ENCODE measurements around the gene CCDC3.
"Not testable (repeated sequence)": the region's sequence is repeated elsewhere in the genome, so short reads cannot be mapped to it uniquely, and the experiment has no call there.

CCDC3 gene

GRCh38 chr10:12995425-12995861 is 6.1 kb downstream of the CCDC3 start:
- Histone ChIP-seq H3K4me3 (ENCODE audit: low read length) (no peak overlapping the region), H3K9ac (ENCODE audit: low read depth, low read length) (no peak overlapping the region), H3K27ac (ENCODE audit: low read length) (no peak overlapping the region), H3K9me3 (ENCODE audit: insufficient read depth, low read depth, low read length) (no peaks in the 10 kb centered on the region), H3K27me3 (ENCODE audit: insufficient read depth, low read length) (peaks cover 21% of the 10 kb centered on the region), H3K4me1 (ENCODE audit: insufficient read depth, low read length) (no peaks in the 10 kb centered on the region), H3K36me3 (ENCODE audit: insufficient read depth, low read depth, low read length) (no peaks in the 10 kb centered on the region)

- Histone ChIP-seq H3K4me1 (ENCODE audit: insufficient read depth, low read length) (no peaks in the 10 kb centered on the region), H3K36me3 (ENCODE audit: insufficient read depth, low read depth, low read length) (no peaks in the 10 kb centered on the region), H3K9ac (ENCODE audit: low read depth, low read length) (no peak overlapping the region), H3K9me3 (ENCODE audit: insufficient read depth, low read depth, low read length) (no peaks in the 10 kb centered on the region), H3K27me3 (ENCODE audit: insufficient read depth, low read length) (0 out of 2 replicates have a peak, but pooled peaks cover 2% of the 10 kb centered on the region), H3K4me3 (ENCODE audit: low read length) (no peak overlapping the region), H3K27ac (ENCODE audit: low read length) (no peak overlapping the region)
These were observed 7.9 kb downstream of the CCDC3 start for GRCh38 chr10:12993595-12993994.

- no peak overlapping the region for H3K27ac ChIP-seq (ENCODE audit: low read length)
These were observed 16.2 kb downstream of the CCDC3 start for GRCh38 chr10:12985347-12985746.

GRCh38 chr10:12984165-12984747 is 17.3 kb downstream of the CCDC3 start:
- no peak overlapping the region for H3K9ac ChIP-seq (ENCODE audit: low read depth, low read length)
- no peaks in the 10 kb centered on the region for H3K27me3 ChIP-seq (ENCODE audit: insufficient read depth, low read length)
- H3K36me3 ChIP-seq (ENCODE audit: insufficient read depth, low read depth, low read length): no peaks in the 10 kb centered on the region
- H3K4me3 ChIP-seq (ENCODE audit: low read length): no peak overlapping the region
- H3K27ac ChIP-seq (ENCODE audit: low read length): no peak overlapping the region
- H3K4me1 ChIP-seq (ENCODE audit: insufficient read depth, low read length): no peaks in the 10 kb centered on the region
- H3K9me3 ChIP-seq (ENCODE audit: insufficient read depth, low read depth, low read length): no peaks in the 10 kb centered on the region

More at GRCh38 chr10:12985347-12985746, 16.2 kb downstream of the CCDC3 start:
- Histone ChIP-seq H3K27me3 (ENCODE audit: insufficient read depth, low read length) (no peaks in the 10 kb centered on the region), H3K36me3 (ENCODE audit: insufficient read depth, low read depth, low read length) (no peaks in the 10 kb centered on the region), H3K4me3 (ENCODE audit: low read length) (no peak overlapping the region), H3K9me3 (ENCODE audit: insufficient read depth, low read depth, low read length) (no peaks in the 10 kb centered on the region), H3K9ac (ENCODE audit: low read depth, low read length) (no peak overlapping the region), H3K4me1 (ENCODE audit: insufficient read depth, low read length) (no peaks in the 10 kb centered on the region)

GRCh38 chr10:12983568-12983967 is 17.9 kb downstream of the CCDC3 start:
- H3K4me3 ChIP-seq (ENCODE audit: low read length); H3K4me1 ChIP-seq (ENCODE audit: insufficient read depth, low read length); H3K9me3 ChIP-seq (ENCODE audit: insufficient read depth, low read depth, low read length); H3K9ac ChIP-seq (ENCODE audit: low read depth, low read length); H3K27ac ChIP-seq (ENCODE audit: low read length); H3K27me3 ChIP-seq (ENCODE audit: insufficient read depth, low read length); H3K36me3 ChIP-seq (ENCODE audit: insufficient read depth, low read depth, low read length): not testable (repeated sequence)

GRCh38 chr10:12981570-12981969 is 19.9 kb downstream of the CCDC3 start:
- H3K27ac ChIP-seq (ENCODE audit: low read length): no peak overlapping the region
- no peaks in the 10 kb centered on the region for H3K4me1 ChIP-seq (ENCODE audit: insufficient read depth, low read length)

GRCh38 chr10:12980713-12981306 is 20.7 kb downstream of the CCDC3 start:
- H3K27me3 ChIP-seq (ENCODE audit: insufficient read depth, low read length): no peaks in the 10 kb centered on the region
- H3K27ac ChIP-seq (ENCODE audit: low read length): no peak overlapping the region
- H3K4me3 ChIP-seq (ENCODE audit: low read length): no peak overlapping the region
- H3K9me3 ChIP-seq (ENCODE audit: insufficient read depth, low read depth, low read length): no peaks in the 10 kb centered on the region
- no peaks in the 10 kb centered on the region for H3K4me1 ChIP-seq (ENCODE audit: insufficient read depth, low read length)
- H3K36me3 ChIP-seq (ENCODE audit: insufficient read depth, low read depth, low read length): no peaks in the 10 kb centered on the region
- H3K9ac ChIP-seq (ENCODE audit: low read depth, low read length): no peak overlapping the region

More at GRCh38 chr10:12981570-12981969, 19.9 kb downstream of the CCDC3 start:
- H3K4me3 ChIP-seq (ENCODE audit: low read length): no peak overlapping the region
- H3K9me3 ChIP-seq (ENCODE audit: insufficient read depth, low read depth, low read length): no peaks in the 10 kb centered on the region
- H3K9ac ChIP-seq (ENCODE audit: low read depth, low read length): no peak overlapping the region
- no peaks in the 10 kb centered on the region for H3K27me3 ChIP-seq (ENCODE audit: insufficient read depth, low read length)
- no peaks in the 10 kb centered on the region for H3K36me3 ChIP-seq (ENCODE audit: insufficient read depth, low read depth, low read length)

GRCh38 chr10:12980102-12980661 is 21.3 kb downstream of the CCDC3 start:
- H3K27ac ChIP-seq (ENCODE audit: low read length): no peak overlapping the region
- no peak overlapping the region for H3K9ac ChIP-seq (ENCODE audit: low read depth, low read length)
- H3K4me1 ChIP-seq (ENCODE audit: insufficient read depth, low read length): no peaks in the 10 kb centered on the region
- H3K4me3 ChIP-seq (ENCODE audit: low read length): no peak overlapping the region
- no peaks in the 10 kb centered on the region for H3K36me3 ChIP-seq (ENCODE audit: insufficient read depth, low read depth, low read length)
- H3K9me3 ChIP-seq (ENCODE audit: insufficient read depth, low read depth, low read length): no peaks in the 10 kb centered on the region
- H3K27me3 ChIP-seq (ENCODE audit: insufficient read depth, low read length): no peaks in the 10 kb centered on the region

- Histone ChIP-seq H3K27me3 (ENCODE audit: insufficient read depth, low read length) (no peaks in the 10 kb centered on the region), H3K27ac (ENCODE audit: low read length) (no peak overlapping the region), H3K36me3 (ENCODE audit: insufficient read depth, low read depth, low read length) (no peaks in the 10 kb centered on the region), H3K9me3 (ENCODE audit: insufficient read depth, low read depth, low read length) (no peaks in the 10 kb centered on the region), H3K4me1 (ENCODE audit: insufficient read depth, low read length) (no peaks in the 10 kb centered on the region), H3K4me3 (ENCODE audit: low read length) (no peak overlapping the region), H3K9ac (ENCODE audit: low read depth, low read length) (no peak overlapping the region)
These were observed 22.6 kb downstream of the CCDC3 start for GRCh38 chr10:12978891-12979290.

- no peaks in the 10 kb centered on the region for H3K9me3 ChIP-seq (ENCODE audit: insufficient read depth, low read depth, low read length)
- no peak overlapping the region for H3K27ac ChIP-seq (ENCODE audit: low read length)
- no peaks in the 10 kb centered on the region for H3K36me3 ChIP-seq (ENCODE audit: insufficient read depth, low read depth, low read length)
- no peak overlapping the region for H3K4me3 ChIP-seq (ENCODE audit: low read length)
- no peaks in the 10 kb centered on the region for H3K4me1 ChIP-seq (ENCODE audit: insufficient read depth, low read length)
- H3K27me3 ChIP-seq (ENCODE audit: insufficient read depth, low read length): no peaks in the 10 kb centered on the region
- H3K9ac ChIP-seq (ENCODE audit: low read depth, low read length): no peak overlapping the region
These were observed 25.6 kb downstream of the CCDC3 start for GRCh38 chr10:12975906-12976305.

GRCh38 chr10:12975266-12975665 is 26.2 kb downstream of the CCDC3 start:
- Histone ChIP-seq H3K9me3 (ENCODE audit: insufficient read depth, low read depth, low read length) (no peaks in the 10 kb centered on the region), H3K36me3 (ENCODE audit: insufficient read depth, low read depth, low read length) (no peaks in the 10 kb centered on the region), H3K9ac (ENCODE audit: low read depth, low read length) (no peak overlapping the region), H3K4me1 (ENCODE audit: insufficient read depth, low read length) (no peaks in the 10 kb centered on the region), H3K27me3 (ENCODE audit: insufficient read depth, low read length) (no peaks in the 10 kb centered on the region), H3K27ac (ENCODE audit: low read length) (no peak overlapping the region), H3K4me3 (ENCODE audit: low read length) (no peak overlapping the region)

GRCh38 chr10:12974491-12975199 is 26.9 kb downstream of the CCDC3 start:
- H3K9ac ChIP-seq (ENCODE audit: low read depth, low read length): no peak overlapping the region
- H3K27ac ChIP-seq (ENCODE audit: low read length): no peak overlapping the region
- H3K4me1 ChIP-seq (ENCODE audit: insufficient read depth, low read length): no peaks in the 10 kb centered on the region

More at GRCh38 chr10:12974491-12975199, 26.9 kb downstream of the CCDC3 start:
- Histone ChIP-seq H3K9me3 (ENCODE audit: insufficient read depth, low read depth, low read length) (no peaks in the 10 kb centered on the region), H3K27me3 (ENCODE audit: insufficient read depth, low read length) (no peaks in the 10 kb centered on the region), H3K36me3 (ENCODE audit: insufficient read depth, low read depth, low read length) (no peaks in the 10 kb centered on the region), H3K4me3 (ENCODE audit: low read length) (no peak overlapping the region)

Measured in iPS-20b (cell line).